HG03575 (cell line): ENCODE measurements around the gene VPS37B.
"Not testable (repeated sequence)": the region's sequence is repeated elsewhere in the genome, so short reads cannot be mapped to it uniquely, and the experiment has no call there.

ENCODE experiments used
- ATAC-seq: cut with Tn5 transposase; IDR thresholded peaks from one replicate; pipeline ENCODE4 v1.9.1; 2021; ENCODE audit not compliant: unreplicated experiment, insufficient number of reproducible peaks, low FRiP score; ENCODE audit errors: extremely low read depth

Gene VPS37B

GRCh38 chr12:122895704-122896636 is at the start of gene VPS37B:
Gene VPS37B, minus strand, starts transcription at chr12:122896124. Its CDS starts 62 bp downstream, at chr12:122896062.
- no peak for ATAC-seq

GRCh38 chr12:122944605-122945592 is 49.0 kb upstream of the VPS37B start:
- ATAC-seq = no peak

- ATAC-seq = no peak
These were observed 47.3 kb upstream of the VPS37B start for GRCh38 chr12:122943196-122943595.

- ATAC-seq = no peak
These were observed 46.7 kb upstream of the VPS37B start for GRCh38 chr12:122942637-122943036.

- not testable (repeated sequence) for ATAC-seq
These were observed 45.4 kb upstream of the VPS37B start for GRCh38 chr12:122941351-122941750.

- no peak for ATAC-seq
These were observed 43.2 kb upstream of the VPS37B start for GRCh38 chr12:122939125-122939524.

GRCh38 chr12:122937622-122938091 is 41.7 kb upstream of the VPS37B start:
- ATAC-seq = no peak

- ATAC-seq = no peak
These were observed 39.4 kb upstream of the VPS37B start for GRCh38 chr12:122935318-122935717.

GRCh38 chr12:122934722-122935121 is 38.8 kb upstream of the VPS37B start:
- ATAC-seq = no peak

GRCh38 chr12:122932207-122932606 is 36.3 kb upstream of the VPS37B start:
- no peak for ATAC-seq

GRCh38 chr12:122929812-122930211 is 33.9 kb upstream of the VPS37B start:
- ATAC-seq = no peak

GRCh38 chr12:122929148-122929538 is 33.2 kb upstream of the VPS37B start:
- ATAC-seq = no peak

GRCh38 chr12:122928404-122929147 is 32.7 kb upstream of the VPS37B start:
- no peak for ATAC-seq

GRCh38 chr12:122927756-122928403 is 32.0 kb upstream of the VPS37B start:
- ATAC-seq = no peak

GRCh38 chr12:122921917-122922316 is 26.0 kb upstream of the VPS37B start:
- no peak for ATAC-seq

- no peak for ATAC-seq
These were observed 24.8 kb upstream of the VPS37B start for GRCh38 chr12:122920687-122921086.

- no peak for ATAC-seq
These were observed 22.9 kb upstream of the VPS37B start for GRCh38 chr12:122918827-122919226.

- no peak for ATAC-seq
These were observed 21.7 kb upstream of the VPS37B start for GRCh38 chr12:122917507-122918121.
